HL-60 (cell line): ENCODE results near the gene DLG1.

Experiments
- DNase-seq, 2 experiments: peaks; one replicate each; pipeline ENCODE4 v3.0.0-alpha.2; 2010 to 2020; ENCODE audit warnings: low read depth in 1 of 2, low spot score in 1 of 2
- H3K27ac ChIP-seq: fragments of 250-450 bp; sonication (Bioruptor Pico); replicated peaks from 2 replicates; pipeline ENCODE4 v1.5.1; 2020; ENCODE audit warnings: mild to moderate bottlenecking, moderate library complexity
- H3K27me3 ChIP-seq: fragments of 250-450 bp; sonication (Bioruptor Pico); 2 replicates; pipeline ENCODE4 v1.5.1; 2021; ENCODE audit warnings: mild to moderate bottlenecking, moderate library complexity; ENCODE audit not compliant: insufficient read depth, poor library complexity, severe bottlenecking
- H3K4me3 ChIP-seq: replicated peaks from 2 replicates; pipeline ENCODE4 v1.5.1; 2011; ENCODE audit warnings: mild to moderate bottlenecking, control low read depth, low read length; ENCODE audit not compliant: insufficient read depth
- GABPA ChIP-seq: IDR thresholded peaks from 2 replicates; pipeline ENCODE4 v1.6.1; 2012; ENCODE audit warnings: low read depth
- POLR2AphosphoS5 ChIP-seq: IDR thresholded peaks from 2 replicates; pipeline ENCODE4 v1.6.1; 2012; ENCODE audit warnings: low read depth
- REST ChIP-seq: IDR thresholded peaks from 2 replicates; pipeline ENCODE4 v1.6.1; 2012; ENCODE audit warnings: low read depth; ENCODE audit not compliant: insufficient replicate concordance
- SPI1 ChIP-seq: IDR thresholded peaks from 2 replicates; pipeline ENCODE4 v1.6.1; 2012; ENCODE audit warnings: low read depth, mild to moderate bottlenecking, borderline replicate concordance
- TF ChIP-seq, protein P1 (sequence below): IDR thresholded peaks from one replicate; pipeline ENCODE4 v1.5.1; 2011; ENCODE audit warnings: low read length, control low read depth, inconsistent platforms; ENCODE audit not compliant: insufficient read depth

The DLG1 gene

GRCh38 chr3:197225579-197225978 is 72.8 kb downstream of the DLG1 start:
- no peaks in the 10 kb centered on the region for H3K27me3 ChIP-seq
- H3K27ac ChIP-seq: no peak overlapping the region
- no peak overlapping the region for H3K4me3 ChIP-seq
- TF ChIP-seq REST (no peak), SPI1 (no peak), GABPA (no peak), POLR2AphosphoS5 (no peak)
- TF ChIP-seq, protein P1, sequence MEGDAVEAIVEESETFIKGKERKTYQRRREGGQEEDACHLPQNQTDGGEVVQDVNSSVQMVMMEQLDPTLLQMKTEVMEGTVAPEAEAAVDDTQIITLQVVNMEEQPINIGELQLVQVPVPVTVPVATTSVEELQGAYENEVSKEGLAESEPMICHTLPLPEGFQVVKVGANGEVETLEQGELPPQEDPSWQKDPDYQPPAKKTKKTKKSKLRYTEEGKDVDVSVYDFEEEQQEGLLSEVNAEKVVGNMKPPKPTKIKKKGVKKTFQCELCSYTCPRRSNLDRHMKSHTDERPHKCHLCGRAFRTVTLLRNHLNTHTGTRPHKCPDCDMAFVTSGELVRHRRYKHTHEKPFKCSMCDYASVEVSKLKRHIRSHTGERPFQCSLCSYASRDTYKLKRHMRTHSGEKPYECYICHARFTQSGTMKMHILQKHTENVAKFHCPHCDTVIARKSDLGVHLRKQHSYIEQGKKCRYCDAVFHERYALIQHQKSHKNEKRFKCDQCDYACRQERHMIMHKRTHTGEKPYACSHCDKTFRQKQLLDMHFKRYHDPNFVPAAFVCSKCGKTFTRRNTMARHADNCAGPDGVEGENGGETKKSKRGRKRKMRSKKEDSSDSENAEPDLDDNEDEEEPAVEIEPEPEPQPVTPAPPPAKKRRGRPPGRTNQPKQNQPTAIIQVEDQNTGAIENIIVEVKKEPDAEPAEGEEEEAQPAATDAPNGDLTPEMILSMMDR: no peak
- DNase-seq: no peak

- DNase-seq: peak; percentile 28
- TF ChIP-seq SPI1: no peak
- TF ChIP-seq, protein P1: peak; percentile 18
- Histone ChIP-seq H3K4me3 (no peak overlapping the region), H3K27ac (no peak overlapping the region), H3K27me3 (no peaks in the 10 kb centered on the region)
These were observed 74.4 kb downstream of the DLG1 start for GRCh38 chr3:197224034-197224444.

DNA sequence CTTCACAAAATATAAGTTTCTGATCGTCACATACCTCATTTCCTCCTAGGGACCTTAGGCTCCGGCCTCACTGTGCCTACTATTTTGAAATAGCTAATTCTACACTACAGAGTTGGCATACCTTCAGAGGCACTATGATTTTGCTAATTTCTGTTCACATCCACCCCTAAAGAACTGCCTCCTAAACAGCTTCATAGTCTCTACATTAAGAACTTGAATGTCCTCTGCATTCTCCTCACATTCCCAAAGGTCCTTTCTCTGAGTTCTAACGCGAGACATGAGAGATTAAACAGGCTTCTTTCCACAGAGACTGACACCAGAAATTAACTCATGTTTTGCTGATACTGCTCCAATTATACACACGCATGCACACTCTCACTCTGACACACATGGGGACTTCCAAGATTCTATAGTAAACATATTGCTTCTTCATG is 75.5 kb downstream of the DLG1 start:
- Histone ChIP-seq H3K4me3 (no peak overlapping the region), H3K27me3 (no peaks in the 10 kb centered on the region), H3K27ac (no peak overlapping the region)
- TF ChIP-seq REST (no peak), SPI1 (no peak), GABPA (no peak), POLR2AphosphoS5 (no peak)
- TF ChIP-seq, protein P1: no peak
- DNase-seq: no peak

DNA sequence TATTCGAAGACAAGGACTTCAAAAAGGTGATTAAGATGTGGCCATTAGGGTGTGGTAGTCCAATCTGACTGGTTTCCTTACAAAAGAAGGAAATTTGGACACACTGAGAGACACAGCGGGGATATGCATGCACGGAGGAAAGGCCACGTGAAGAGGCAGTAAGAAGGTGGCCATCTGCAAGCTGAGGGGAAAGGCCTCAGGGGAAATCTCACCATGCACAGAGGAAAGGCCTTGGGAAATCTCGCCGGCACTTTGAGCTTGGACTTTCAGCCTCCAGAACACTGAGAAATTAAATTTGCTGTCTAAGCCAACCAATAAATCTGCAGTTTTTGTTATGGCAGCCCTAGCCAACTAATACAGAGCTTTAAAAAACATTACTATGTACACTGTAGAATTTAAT is 78.8 kb downstream of the DLG1 start:
- Histone ChIP-seq H3K27me3 (no peaks in the 10 kb centered on the region), H3K4me3 (no peak overlapping the region), H3K27ac (no peak overlapping the region)
- DNase-seq: no peak
- TF ChIP-seq POLR2AphosphoS5: no peak
